ENCODE measurements around the gene DUSP3. TPM values are rescaled to one million over a fixed set of nuclear protein-coding genes. Genes with fewer than 3 reads are reported as not detected.

Gene DUSP3
- total and polyA plus RNA-seq, 10 of the 15 experiments (the other 5 are each of a cell fraction or from before 2014, with no cell fraction given) = 1.5 to 12.1 (median 3.8) TPM

GRCh38 chr17:43769426-43769825 is 9.4 kb downstream of the DUSP3 start:
- RAD21 ChIA-PET (ENCODE audit: unreplicated experiment) = no interaction called here
- CTCF ChIA-PET = interaction anchor here (0.8 kb wide), 1 partner anchor 9 kb away, joined by 4 read pairs; no protein-coding TSS in a partner anchor
- H3K27ac ChIP-seq (ENCODE audit: control insufficient read depth, insufficient read depth) = no peak overlapping the region
- H3K36me3 ChIP-seq (ENCODE audit: control insufficient read depth in 2 of 2, insufficient read depth in 2 of 2, low read length in 1 of 2) = no peaks in the 10 kb centered on the region; a peak in 1 of 4 replicates
- no peaks in the 10 kb centered on the region for H3K9me3 ChIP-seq (replicated peaks; ENCODE audit: control insufficient read depth, insufficient read depth, low read length)
- H3K79me2 ChIP-seq (ENCODE audit: control insufficient read depth, insufficient read depth, low read length) = no peaks in the 10 kb centered on the region
- FAIRE-seq = no peak
- H3K4me2 ChIP-seq (ENCODE audit: control insufficient read depth, insufficient read depth) = no peak overlapping the region
- H3K27me3 ChIP-seq (replicated peaks in 1 of 2; ENCODE audit: control insufficient read depth in 2 of 2, insufficient read depth in 2 of 2, low read length in 1 of 2) = no peaks in the 10 kb centered on the region; a peak in 1 of 4 replicates
- TF ChIP-seq CBX5 (IDR thresholded peaks at IDR 0.05; ENCODE audit: low read depth) (no peak), EP300 (IDR thresholded peaks at IDR 0.05; ENCODE audit: borderline replicate concordance in 1 of 2, control insufficient read depth in 1 of 2, low read depth in 2 of 2, low read length in 2 of 2) (no peak), CREB1 (IDR thresholded peaks at IDR 0.05; ENCODE audit: low read depth) (no peak), TAF1 (IDR thresholded peaks at IDR 0.05; ENCODE audit: borderline replicate concordance, low read depth, low read length) (no peak), RBBP5 (conservative IDR thresholded peaks at IDR 0.05) (no peak), ZBTB4 (CRISPR knock-in tag; IDR thresholded peaks at IDR 0.05) (no peak)
- no peak overlapping the region for H2AFZ ChIP-seq (ENCODE audit: control insufficient read depth, low read depth, low read length)
- DNase-seq (ENCODE audit: low read depth, low spot score) = no peak
- H3K4me1 ChIP-seq (ENCODE audit: control insufficient read depth, insufficient read depth, low read length) = peaks cover 7% of the 10 kb centered on the region
- H3K4me3 ChIP-seq = no peak overlapping the region
- BruUV-seq (replicated peaks) = no TSS peak
- SMC1A ChIA-PET (ENCODE audit: uncharacterized antibody, unreplicated experiment) = interaction anchor here (0.5 to 3.9 kb wide), 2 partner anchors 76 to 787 kb away, joined by 3 to 40 read pairs; no protein-coding TSS in a partner anchor
- POLR2A ChIA-PET = interaction anchor here (0.5 kb wide), 1 partner anchor 721 kb away, joined by 3 read pairs; no protein-coding TSS in a partner anchor
- no peak overlapping the region for H3K9ac ChIP-seq (ENCODE audit: control insufficient read depth, insufficient read depth, low read length)
- WGBS (ENCODE audit: insufficient coverage, insufficient replicate concordance, low lambda C conversion rate, missing lambda C conversion rate) = 82% methylated on average over 16 of the region's 16 CpGs
- intact Hi-C loops (cut with micrococcal nuclease; ENCODE audit: unreplicated experiment) = no loop called here
- H4K20me1 ChIP-seq (ENCODE audit: control insufficient read depth, insufficient read depth) = no peaks in the 10 kb centered on the region
- ATAC-seq = no peak
- in situ Hi-C loops (cut with MboI) = no loop called here
